Stimulated activated CD8-positive, alpha-beta memory T cell treated with anti-CD3 and anti-CD28 coated beads, Interleukin-7, amount 100 ng/mL, for 24 hours (primary cell): ENCODE data around the gene PDGFRB.

ENCODE experiments used
- DNase-seq: peaks from one replicate; pipeline ENCODE4 v3.0.0-alpha.2; 2020; ENCODE audit warnings: low read depth

The PDGFRB gene

DNA sequence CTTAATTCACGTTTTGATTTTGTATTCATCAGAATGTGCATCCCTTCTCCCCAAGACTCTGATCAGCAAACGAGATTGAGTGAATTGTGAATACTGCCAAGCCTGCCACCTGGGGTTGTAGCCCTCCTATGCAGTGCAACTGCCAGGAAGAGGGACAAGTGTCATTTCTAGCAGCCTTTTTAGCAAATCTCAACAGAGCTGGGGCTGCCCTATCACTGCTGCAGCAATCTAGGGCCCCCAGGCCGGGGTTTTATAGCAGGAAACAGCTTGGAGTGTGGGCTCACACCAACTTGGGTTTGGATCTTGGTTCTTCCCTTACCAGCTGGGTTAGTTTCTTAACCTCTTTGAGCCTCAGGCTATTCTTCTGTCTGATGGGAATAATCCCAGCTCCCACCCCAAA is 73.3 kb downstream of the PDGFRB start:
- DNase-seq: no peak

DNA sequence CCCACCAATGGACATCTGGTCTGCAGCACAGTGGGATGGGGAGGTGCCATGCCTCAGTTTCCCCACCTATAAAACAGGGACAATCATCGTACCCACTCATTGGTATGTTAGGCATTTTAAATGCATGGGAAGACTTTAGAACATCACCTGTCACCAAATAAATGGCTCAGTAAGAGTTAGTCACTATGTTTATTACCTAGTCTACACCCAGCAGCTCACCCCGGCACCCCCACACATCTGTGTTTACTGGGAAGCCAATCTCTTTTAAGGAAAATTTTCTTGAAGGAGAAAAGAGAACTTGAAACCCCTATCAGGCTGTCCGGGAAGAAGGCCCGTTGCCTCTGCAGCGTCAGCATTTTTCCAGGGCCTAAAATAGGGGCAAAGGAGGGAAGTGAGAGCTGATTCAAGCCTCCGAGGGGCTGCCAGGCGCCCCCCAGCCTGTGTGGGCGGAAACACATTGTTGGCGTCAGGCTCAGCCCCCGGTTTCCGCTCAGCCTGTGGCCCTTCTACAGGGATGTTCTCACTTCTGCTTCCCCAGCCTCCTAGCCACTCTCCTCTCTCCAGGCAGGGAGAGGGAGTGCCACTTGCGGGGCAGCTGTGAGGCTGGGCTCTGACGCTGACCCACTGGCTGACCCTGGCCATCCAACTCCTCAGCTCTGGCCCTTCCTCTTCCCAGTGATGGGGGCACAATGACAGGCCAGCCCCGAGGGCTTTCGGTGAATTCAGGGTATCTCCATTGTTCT is 73.9 kb downstream of the PDGFRB start:
- DNase-seq: no peak

DNA sequence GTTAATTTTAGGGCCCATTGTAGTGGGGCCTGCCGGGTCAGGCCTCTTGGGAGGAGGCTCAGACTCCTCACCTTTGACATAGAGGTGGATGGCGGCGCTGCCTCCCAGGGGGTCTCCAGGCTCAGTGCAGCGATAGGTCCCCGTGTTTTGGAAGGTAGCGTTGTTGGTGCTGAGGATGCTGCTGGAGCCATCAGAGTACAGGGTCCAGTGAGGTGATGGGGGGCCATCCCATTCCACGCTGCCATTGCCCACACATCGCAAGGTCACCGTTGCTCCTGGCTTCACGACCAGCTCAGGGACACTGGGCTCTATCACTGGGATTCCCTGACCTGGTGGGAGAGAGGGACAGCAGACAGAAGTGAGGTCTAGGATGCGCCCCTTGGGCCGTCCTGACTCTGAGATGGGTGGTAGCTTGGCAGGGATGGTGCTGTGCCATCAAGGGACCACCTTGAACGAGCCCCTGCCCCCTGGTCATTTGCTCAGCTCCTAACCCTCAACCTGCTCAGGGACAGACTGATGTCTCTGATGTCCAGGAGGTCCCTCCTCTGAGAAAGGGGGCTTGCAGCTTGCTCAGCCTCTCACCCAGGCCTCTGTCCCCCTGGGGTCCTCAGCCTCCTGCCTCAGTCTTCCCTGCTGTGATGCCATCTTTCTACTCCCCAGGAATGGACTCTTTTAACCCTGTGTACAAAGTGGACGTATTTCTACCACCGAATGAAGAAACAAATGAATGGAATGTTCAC is 74.8 kb downstream of the PDGFRB start:
- DNase-seq: no peak

DNA sequence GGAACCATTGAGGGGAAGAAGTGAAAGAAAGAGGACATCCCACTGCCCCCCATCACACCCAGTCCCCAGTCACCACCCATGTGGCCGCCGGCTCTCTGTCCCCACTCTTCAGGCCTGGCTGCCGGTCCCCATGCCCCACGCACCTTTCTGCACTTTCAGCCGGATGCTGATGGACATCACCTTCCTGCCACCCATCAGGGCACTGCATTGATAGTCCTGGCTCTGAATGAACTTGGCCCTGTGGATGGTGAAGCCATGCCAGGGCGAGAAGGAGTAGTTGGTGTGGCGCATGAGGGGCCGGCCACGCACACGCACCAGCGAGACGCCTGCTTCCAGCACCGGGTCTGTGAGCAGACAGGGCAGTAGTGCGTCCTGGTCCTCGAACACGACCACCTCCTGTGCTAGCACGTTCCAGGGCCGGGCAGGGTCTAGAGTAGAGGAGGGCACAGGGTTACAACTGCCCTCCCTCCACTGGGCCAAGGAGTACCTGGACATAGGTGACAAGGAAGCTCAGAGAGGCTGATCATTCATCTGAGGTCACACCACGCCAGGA is 75.7 kb downstream of the PDGFRB start:
- no peak for DNase-seq

DNA sequence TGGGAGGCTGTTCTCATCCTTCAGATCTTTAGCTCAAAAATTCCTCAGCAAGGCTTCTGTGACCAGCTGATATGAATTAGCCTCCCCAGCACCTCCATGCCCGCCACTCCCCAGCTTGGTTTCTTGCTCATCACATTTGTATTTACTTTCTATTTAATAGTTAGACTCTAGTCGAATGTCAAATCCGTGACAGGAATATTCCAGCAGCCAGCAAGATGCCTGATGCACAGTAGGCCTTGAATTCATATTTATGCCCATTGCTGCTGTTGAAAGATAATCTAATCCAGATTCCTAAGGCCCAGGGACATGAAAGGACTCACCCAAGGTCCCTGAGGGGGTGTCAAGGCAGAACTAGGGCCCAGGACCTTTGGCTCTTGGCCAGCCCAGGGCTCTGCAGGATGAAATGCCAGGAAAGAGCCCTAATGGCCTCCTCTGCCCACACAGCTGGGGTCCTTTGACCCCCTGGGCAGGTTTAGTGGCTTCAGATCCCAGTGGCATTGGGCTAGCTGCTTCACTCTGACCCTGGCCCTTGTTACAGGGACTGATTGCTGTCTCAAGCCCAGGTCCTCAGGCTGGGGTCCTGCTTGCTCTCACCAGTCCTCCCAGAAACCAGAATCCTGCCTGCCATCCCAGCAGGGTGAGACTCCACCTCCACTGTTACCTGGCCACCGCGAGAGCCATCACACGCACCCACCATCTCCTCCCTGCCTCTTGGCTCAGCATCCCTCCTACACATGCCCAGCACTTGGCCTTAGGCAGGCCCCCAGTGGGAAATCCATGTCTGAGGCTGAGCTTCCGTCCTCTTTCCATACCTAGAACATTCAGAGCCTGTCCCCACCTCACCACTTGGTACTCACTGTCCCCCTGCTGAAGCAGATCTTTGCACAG is 76.6 kb downstream of the PDGFRB start:
- no peak for DNase-seq

DNA sequence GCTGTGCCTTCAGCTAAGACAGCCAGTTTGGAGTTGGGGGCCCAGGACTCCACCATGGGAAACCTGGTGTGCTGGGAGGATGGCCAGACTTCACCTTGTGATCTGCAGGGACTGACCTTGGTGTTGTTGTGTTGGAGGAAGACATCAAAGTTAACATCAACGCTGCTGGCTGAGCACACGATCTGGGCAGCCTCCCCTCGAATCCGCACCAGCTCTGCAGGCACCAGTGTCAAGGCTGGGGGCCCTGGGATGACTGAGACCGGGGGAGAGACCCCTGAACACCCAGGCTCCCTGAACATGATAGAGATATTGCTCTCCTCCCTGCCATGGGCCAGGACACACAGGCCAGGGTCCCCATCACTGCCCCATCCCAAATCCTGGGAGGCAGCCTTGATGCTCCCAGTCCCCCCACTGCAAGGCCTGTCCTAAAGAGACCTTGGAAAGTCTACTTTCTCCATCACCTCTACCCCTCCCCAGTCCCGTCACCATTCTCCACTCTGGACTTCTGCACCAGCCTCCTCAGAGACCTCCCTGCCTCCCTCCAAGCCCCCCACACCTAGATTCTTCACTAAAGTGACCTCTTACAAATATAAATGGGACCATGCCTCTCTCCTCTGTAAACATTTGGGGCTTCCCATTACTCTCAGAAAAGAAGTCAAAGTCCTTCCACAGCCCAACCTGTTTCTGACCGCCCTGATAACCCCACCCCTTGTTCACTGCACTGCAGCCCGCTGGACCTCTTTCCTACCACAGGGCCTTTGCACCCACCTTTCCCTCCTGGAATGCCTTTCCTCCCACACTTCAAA is 77.4 kb downstream of the PDGFRB start:
- no peak for DNase-seq

DNA sequence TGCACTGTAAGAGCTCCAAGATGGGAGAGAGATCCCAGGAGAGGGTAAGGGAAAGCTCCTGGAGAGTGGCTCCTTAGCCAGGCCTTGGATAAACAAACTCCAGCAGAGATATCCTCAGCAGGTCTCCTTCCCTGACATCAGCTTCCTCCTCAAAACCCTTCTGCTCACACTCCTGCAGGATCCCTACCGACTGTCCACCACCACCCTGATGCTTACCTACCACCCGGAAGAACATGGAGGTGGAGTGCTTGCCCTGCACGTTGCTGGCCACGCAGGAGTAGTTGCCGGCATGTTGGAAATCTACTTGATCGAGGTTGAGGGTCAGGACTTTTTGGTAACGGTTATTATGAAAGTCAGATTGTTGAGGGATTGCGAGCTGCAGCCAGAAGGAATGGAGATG is 78.6 kb downstream of the PDGFRB start:
- DNase-seq: no peak

DNA sequence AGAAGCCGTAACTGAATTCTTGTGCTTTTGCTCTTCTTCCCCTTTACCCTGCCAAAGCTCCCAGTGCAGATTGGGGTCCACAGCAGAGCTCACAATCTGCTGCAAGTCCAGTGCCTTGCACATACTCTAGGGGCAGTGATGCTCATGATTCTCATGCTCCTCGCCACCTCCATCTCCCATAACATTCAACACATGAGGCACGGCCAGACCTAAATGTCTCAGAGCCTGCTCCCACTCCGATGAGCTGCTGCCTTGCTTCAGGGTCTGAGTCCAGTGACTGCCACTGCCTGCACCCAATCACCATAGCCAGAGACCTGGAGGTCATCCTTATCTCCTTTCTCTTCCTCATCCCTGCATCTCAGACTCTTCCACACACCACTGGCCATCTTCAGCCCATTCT is 79.8 kb downstream of the PDGFRB start:
- no peak for DNase-seq

DNA sequence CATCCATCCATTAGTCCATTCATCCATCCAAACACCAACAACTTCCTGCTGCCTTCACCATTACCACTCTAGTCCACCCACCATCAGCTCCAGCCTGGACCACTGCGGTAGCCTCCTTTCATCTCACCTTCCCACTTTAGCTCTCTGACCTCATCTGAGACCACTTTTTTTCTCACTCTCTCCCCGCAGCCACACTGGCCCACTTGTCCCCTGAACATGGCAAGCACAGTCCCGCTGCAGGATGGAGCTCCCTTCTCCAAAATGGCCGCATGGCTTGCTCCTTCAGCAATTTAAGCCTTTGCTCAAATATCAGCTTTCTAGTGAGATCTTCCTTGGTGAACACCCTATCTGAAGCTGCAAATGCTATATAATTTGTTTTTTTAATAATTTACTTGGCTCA is 80.4 kb downstream of the PDGFRB start:
- DNase-seq: no peak

DNA sequence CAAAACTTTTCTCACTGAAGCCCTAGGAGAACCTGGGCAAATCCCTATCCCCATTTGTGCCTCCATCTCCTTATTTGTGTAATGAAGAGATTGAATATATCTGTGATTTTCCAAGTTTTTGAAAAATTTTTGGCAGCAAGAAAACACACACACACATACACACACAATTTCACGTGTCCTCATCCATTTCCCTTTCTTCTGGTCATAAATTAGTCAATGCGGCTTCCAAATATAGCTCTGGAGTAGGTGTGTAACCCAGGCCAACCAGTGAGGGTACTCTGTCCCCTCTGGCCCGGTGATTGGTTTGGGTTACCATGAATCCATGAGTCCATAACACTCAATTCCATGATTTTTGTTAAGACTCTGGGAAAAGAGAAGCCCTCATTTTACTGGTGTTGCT is 82.0 kb downstream of the PDGFRB start:
- no peak for DNase-seq

DNA sequence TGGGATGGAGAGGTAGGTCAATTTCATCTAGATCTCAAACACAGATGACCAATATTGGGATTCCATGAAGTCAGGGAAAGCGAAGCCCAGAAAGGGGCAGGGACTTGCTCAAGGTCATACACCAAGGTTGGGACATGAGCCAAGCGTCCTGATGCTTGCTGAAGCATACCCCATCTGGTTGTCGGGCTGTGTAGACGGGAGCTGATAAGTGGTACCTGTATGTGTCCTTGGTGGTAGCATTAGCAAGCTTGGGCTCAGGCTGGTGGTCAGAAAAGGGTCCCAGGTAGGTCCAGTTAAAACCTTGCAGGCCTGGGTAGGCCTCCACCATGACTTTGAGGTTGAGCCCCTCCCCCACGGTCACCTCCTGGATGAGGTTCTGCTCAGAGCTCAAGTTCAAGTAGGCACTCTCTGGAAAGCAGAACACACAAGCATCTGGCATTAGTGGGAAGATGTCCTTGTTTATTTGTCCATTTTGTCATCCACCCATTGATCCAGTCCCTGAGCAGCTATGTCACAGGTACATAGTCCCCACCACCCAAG is 82.5 kb downstream of the PDGFRB start:
- no peak for DNase-seq

DNA sequence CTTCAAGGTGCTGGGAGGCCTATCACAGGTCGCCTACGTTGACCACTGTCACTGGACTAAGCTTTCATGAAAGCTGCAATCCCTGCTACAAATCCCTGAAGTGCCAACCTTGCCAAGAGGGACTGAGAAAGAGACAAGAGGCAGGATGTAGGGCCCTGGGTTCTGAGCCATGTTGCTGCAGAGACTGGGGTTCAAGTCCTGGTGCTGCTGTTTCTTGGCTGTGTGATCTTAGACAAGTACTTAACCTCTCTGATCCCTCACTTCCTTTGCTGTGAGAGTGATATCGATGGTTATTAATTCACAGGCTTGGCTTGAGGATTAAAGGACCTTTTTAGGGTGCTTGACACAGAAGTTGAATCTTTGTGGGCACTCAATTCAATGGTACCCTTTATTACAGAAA is 84.8 kb downstream of the PDGFRB start:
- DNase-seq: no peak

DNA sequence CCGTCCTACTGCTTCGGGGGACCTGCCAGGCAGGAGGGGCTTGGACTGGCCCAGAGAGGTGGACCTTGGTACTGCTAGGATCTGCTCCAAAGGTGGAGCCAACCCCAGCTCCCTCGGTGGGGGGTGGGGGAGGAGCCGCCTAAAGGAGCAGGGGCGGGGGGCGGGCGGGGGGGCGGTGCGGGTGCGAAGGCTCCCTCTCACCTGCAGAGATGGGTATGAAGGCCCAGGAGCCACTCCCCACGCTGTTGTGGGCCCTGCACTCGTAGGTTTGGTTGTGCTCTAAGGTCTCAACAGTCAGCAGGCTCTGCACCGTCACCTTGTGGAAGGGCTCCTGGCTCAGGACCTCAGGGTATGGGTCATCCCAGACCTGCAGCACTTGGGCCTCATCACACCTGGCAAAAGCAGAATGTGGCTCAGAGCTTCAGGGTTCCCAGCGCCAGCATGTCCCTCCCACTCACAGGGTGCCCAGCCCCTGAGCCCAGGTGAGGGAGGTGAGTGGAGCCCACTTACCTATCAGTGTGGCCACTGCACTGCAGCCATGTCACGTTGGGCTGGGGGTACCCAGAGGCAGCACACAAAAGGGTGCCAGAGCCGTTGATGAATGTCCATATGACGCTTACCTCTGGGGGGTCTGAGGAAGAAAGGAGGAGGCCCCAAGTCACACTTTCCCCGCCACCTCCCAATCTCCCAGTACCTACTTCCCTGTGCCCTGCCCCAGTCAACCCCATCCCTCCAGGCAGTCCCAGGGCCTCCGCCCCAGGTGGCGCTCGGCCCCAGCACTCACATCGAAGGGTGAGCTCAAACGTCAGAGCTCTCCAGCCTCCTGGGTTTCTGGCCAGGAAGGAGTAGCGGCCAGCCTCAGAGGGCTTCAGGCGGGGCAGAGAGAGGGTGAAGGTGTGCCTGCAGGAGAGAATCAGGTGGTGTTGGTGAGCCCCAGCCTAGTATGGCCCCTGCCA is 85.7 kb downstream of the PDGFRB start:
- no peak for DNase-seq

DNA sequence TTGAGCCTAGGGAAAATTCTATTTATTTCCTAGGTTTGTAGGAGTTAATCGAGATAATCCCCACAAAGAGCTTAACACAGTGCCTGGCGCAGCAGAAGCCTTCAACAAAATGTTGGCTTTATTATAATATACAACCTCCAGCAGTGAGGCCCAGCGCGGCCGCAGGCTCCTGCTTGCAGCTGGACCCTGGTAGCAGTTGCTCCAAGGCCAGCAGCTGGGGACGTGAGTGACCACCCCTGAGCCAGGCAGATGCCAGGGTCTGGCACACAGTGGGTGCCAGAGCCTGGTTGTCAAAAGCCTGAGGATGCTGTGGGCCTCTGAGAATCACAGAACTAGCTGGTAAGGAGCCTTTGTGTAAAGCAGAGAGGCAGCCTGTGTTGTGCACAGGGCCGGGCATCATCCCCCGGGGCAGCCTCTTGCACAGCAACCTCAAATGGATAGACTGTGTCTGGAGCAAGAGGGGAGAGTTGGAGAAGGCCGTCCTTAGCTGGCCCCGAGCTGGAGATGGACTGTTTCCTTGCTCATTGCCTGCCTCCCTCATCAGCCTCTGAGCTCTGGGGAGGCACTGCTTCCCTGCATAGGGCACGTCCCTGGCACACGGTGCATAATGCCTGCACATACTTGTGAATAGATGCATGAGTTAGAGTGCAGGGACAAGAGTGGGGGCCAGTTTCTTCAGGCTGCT is 86.5 kb downstream of the PDGFRB start:
- DNase-seq: no peak

DNA sequence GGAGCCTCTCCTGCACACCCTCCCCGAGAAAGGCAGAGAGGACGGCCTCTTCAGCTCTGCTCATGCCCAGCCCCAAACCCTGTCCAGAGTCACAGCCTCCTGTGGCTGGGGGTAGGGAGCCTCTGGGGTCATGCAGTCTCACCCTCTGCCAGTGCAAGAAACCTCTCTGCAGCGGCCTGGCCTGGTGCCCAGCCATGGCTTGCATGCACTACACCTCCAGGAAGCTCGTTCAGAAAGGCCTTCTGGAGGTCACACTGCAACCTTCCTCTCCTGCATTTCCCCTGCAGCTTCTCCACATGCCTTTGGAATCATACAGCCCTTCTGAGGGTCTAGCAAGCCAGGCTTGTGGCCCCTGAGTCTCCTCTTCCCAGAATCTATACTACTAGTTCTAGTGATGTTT is 87.2 kb downstream of the PDGFRB start:
- DNase-seq: no peak

DNA sequence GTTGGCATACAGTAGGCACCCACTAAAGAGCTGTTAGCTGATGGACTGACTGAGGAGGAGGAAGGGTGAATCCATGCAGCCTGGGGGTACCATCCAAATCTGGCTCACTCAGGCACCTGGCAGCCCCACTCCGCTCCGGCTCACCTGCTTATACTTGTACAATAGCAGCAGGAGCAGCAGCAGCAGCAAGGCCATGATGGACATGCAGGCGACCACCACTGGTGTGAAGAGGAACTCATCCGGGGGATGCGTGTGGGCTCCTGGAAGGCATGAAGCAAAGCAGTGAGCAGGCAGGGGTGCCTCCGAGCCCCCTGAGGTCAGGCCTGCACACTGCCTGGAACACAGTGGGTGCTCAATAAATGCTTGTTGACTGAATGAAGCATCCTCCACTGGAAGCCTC is 87.6 kb downstream of the PDGFRB start:
- no peak for DNase-seq

DNA sequence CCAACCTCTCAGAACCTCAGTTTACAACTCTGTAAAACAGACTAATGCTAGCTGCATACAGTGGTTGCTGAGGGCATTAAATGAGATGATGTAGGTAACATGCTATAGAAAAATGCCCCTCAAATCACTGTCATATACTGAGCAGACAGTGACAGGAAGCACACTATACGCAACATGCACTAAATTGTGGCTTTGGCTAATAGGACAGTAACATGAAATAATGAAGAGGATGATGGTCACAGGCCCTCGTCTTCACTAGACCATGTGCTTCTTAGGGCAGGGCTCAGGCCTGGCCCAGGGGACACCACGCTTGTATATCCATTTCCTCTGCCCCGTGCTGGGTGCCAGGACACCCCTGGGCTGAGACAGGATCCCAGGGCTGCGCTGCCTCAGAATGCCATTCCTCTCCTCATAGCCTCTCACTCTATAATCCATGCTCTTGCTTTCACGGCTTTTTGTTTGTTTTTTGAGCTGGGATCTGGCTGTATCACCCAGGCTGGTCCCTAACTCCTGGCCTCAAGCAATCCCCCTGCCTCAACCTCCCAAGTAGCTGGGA is 88.2 kb downstream of the PDGFRB start:
- DNase-seq: no peak

DNA sequence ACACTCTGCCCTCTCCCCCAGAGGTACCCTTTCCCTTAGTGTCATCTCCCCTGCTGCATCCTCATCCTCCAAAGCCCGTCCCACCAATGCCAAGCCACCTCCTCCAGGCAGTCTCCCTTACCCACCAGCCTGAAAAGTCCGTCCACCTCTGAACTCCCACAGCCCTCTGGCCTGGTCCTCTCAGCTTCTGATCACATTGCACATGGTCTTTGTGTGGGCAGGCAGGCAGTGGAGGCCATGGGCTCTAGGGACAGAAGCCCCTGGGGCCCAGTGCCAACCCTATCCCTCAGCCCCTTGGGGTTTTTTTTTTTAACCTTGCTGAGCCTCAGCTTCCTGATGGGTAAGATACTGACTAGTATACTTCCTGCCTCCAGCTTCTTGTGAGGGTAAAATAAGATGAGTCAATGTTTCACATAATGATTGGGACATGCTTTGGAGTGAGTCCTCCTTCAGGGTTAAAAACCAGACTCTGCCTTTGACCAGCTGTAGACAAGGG is 88.7 kb downstream of the PDGFRB start:
- no peak for DNase-seq

DNA sequence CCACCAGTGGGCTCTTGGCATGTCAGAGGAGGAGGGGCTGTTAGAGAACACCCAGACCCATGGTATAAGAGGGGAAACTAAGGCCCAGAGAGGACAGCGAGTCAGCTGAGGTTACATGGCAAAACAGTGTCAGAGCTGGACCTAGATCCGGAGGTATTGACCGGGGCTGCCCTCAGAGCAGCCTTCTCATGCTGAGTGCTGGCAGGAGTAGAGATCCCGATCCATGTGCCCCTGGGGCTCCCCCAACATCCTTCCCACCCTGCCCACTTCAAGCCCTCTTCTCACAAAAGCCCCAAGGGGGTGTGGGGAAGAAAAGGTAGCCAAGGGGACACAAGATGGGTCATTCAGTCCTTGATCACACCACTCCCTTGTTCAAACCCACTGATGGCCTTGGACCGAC is 89.2 kb downstream of the PDGFRB start:
- DNase-seq: no peak
